ENCODE data around the gene GRM8.

GRM8 gene

DNA sequence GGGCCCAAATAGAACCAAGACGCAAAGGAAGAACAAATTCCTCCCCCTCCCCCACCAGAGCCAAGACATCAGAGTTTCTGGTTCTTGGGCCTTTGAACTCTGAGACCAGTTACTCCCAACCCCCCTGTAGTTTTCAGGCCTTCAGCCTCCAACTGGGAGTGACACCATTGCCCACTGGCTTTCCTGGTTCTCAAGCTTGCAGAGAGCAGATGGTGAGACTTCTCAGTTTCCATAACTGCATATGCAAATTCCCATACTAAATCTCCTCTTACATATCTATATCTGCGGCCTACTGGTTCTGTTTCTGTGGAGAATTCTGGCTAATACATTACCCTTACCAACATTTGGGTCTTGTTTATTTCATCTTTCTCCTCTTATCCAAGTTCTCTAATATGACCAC, 762.9 kb downstream of the GRM8 start:
- peaks cover 0 to 2% of the 10 kb centered on the region in 2 donors for H3K9me3 ChIP-seq (ENCODE audit: control insufficient read depth in 1 of 2, low read length in 2 of 2)
- H3K27ac ChIP-seq (ENCODE audit: low read depth, low read length), result no peak overlapping the region
- no peaks in the 10 kb centered on the region for H3K4me1 ChIP-seq (ENCODE audit: control insufficient read depth in 1 of 2, insufficient read depth in 2 of 2, low read length in 2 of 2)
- no peaks in the 10 kb centered on the region for H3K36me3 ChIP-seq (ENCODE audit: control insufficient read depth in 1 of 2, insufficient read depth in 2 of 2, low read length in 2 of 2)
- no peak overlapping the region for H3K4me3 ChIP-seq (ENCODE audit: low read depth in 1 of 2, low read length in 2 of 2)
- no peak overlapping the region for H3K9ac ChIP-seq (ENCODE audit: low read depth in 1 of 2, low read length in 2 of 2)
- H3K27me3 ChIP-seq (ENCODE audit: control insufficient read depth in 1 of 2, insufficient read depth in 2 of 2, low read length in 2 of 2), result no peaks in the 10 kb centered on the region

DNA sequence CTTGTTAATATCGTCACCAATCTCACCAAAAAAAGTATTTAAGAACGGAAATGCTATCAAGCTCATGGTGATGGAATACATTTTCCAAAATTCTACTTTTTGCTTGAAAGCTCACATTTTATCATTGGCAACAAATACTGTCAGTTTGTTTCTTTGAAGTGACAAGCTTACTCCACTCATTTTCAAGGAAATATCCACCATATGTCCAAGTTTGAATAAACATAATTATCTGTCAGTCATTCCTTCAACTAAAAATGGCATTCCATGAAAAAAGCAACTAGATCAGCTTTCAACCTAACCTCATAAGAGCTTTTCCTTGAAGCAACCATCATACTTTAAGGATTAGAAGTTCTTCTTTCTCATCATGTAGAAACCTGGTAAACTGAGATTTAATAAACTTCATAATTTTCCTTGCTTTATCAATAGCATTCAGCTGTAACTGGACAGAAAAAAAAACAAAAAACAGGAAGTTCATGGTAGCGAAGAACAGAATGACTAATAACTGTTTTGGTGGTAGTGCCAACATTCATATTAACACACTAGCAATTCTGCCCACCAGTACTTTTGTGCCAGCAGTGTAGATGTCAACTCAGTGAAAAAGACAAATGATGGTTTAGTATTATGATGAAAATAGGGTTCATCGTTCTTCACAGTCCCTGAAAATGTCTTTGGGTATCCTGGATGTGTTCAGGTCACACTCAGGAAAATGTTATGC, 764.9 kb downstream of the GRM8 start:
- Histone ChIP-seq H3K4me3 (ENCODE audit: low read depth in 1 of 2, low read length in 2 of 2) (no peak overlapping the region), H3K9me3 (ENCODE audit: control insufficient read depth in 1 of 2, low read length in 2 of 2) (peaks cover 0 to 2% of the 10 kb centered on the region in 2 donors), H3K27me3 (ENCODE audit: control insufficient read depth in 1 of 2, insufficient read depth in 2 of 2, low read length in 2 of 2) (no peaks in the 10 kb centered on the region), H3K27ac (ENCODE audit: low read depth, low read length) (no peak overlapping the region), H3K9ac (ENCODE audit: low read depth in 1 of 2, low read length in 2 of 2) (no peak overlapping the region), H3K4me1 (ENCODE audit: control insufficient read depth in 1 of 2, insufficient read depth in 2 of 2, low read length in 2 of 2) (no peaks in the 10 kb centered on the region), H3K36me3 (ENCODE audit: control insufficient read depth in 1 of 2, insufficient read depth in 2 of 2, low read length in 2 of 2) (no peaks in the 10 kb centered on the region)

DNA sequence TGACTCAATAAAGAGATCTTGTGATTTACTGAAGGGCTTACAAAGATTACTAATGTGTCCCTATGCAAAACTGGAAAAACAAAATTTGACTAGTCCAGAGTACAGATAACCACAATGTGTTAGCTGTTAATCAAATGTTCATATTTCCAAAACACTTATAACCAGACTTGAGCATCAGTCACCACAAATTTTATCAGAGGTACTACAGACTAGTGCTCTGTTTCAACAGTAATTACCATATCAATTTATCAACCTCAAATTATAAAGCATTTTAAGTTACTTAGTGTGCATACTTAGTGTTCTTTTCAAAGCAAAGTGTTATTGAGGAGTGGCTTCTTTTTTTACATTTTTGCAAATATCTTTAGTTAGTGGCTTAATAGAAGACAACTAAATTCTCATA, 765.9 kb downstream of the GRM8 start:
- Histone ChIP-seq H3K27me3 (ENCODE audit: control insufficient read depth in 1 of 2, insufficient read depth in 2 of 2, low read length in 2 of 2) (no peaks in the 10 kb centered on the region), H3K27ac (ENCODE audit: low read depth, low read length) (no peak overlapping the region), H3K4me3 (ENCODE audit: low read depth in 1 of 2, low read length in 2 of 2) (no peak overlapping the region), H3K9ac (ENCODE audit: low read depth in 1 of 2, low read length in 2 of 2) (no peak overlapping the region), H3K4me1 (ENCODE audit: control insufficient read depth in 1 of 2, insufficient read depth in 2 of 2, low read length in 2 of 2) (no peaks in the 10 kb centered on the region), H3K9me3 (ENCODE audit: control insufficient read depth in 1 of 2, low read length in 2 of 2) (peaks cover 0 to 2% of the 10 kb centered on the region in 2 donors), H3K36me3 (ENCODE audit: control insufficient read depth in 1 of 2, insufficient read depth in 2 of 2, low read length in 2 of 2) (no peaks in the 10 kb centered on the region)

DNA sequence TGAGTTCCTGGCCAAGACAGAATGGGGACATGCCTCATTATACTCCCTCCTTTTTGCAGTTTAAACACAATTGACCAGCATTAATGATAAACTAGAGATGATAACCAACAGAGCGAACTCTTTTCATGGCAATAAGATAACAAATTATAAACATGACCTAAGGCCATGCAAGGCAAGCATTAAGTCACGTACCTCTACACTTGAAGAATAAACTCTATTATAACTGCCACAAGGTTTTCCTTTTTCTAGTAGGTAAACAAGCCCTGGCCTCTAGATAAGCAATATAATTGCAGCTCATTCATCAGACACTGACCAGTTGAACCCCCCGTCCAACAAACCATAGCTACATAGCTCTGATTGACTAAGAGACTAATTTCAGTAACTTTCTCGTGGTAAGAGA, 767.0 kb downstream of the GRM8 start:
- Histone ChIP-seq H3K36me3 (ENCODE audit: control insufficient read depth in 1 of 2, insufficient read depth in 2 of 2, low read length in 2 of 2) (no peaks in the 10 kb centered on the region), H3K9me3 (ENCODE audit: control insufficient read depth in 1 of 2, low read length in 2 of 2) (peaks cover 0 to 2% of the 10 kb centered on the region in 2 donors), H3K4me3 (ENCODE audit: low read depth in 1 of 2, low read length in 2 of 2) (no peak overlapping the region), H3K4me1 (ENCODE audit: control insufficient read depth in 1 of 2, insufficient read depth in 2 of 2, low read length in 2 of 2) (no peaks in the 10 kb centered on the region), H3K9ac (ENCODE audit: low read depth in 1 of 2, low read length in 2 of 2) (no peak overlapping the region), H3K27me3 (ENCODE audit: control insufficient read depth in 1 of 2, insufficient read depth in 2 of 2, low read length in 2 of 2) (no peaks in the 10 kb centered on the region), H3K27ac (ENCODE audit: low read depth, low read length) (no peak overlapping the region)

DNA sequence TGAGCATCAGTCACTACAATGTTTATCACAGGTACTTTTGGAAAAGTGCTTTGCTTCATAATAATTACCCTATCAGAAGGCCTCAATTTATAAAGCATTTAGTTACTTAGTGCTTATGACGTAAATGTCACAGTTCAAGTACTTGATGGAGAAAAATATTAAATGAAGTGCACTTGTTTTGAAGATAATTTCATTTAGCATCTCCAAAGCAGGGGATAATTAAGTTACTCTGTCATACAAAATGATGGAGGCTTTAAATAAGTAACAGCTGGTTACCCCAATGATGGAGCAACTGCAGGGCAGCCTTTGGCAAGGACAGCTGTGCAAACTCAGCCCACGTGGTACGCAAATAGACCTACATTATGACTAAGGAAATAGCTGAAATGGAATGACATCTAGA, 768.8 kb downstream of the GRM8 start:
- H3K27me3 ChIP-seq (ENCODE audit: control insufficient read depth in 1 of 2, insufficient read depth in 2 of 2, low read length in 2 of 2), result no peaks in the 10 kb centered on the region
- H3K27ac ChIP-seq (ENCODE audit: low read depth, low read length), result no peak overlapping the region
- H3K4me1 ChIP-seq (ENCODE audit: control insufficient read depth in 1 of 2, insufficient read depth in 2 of 2, low read length in 2 of 2), result no peaks in the 10 kb centered on the region
- no peak overlapping the region for H3K4me3 ChIP-seq (ENCODE audit: low read depth in 1 of 2, low read length in 2 of 2)
- H3K36me3 ChIP-seq (ENCODE audit: control insufficient read depth in 1 of 2, insufficient read depth in 2 of 2, low read length in 2 of 2), result no peaks in the 10 kb centered on the region
- H3K9me3 ChIP-seq (ENCODE audit: control insufficient read depth in 1 of 2, low read length in 2 of 2), result peaks cover 0 to 2% of the 10 kb centered on the region in 2 donors
- H3K9ac ChIP-seq (ENCODE audit: low read depth in 1 of 2, low read length in 2 of 2), result no peak overlapping the region

DNA sequence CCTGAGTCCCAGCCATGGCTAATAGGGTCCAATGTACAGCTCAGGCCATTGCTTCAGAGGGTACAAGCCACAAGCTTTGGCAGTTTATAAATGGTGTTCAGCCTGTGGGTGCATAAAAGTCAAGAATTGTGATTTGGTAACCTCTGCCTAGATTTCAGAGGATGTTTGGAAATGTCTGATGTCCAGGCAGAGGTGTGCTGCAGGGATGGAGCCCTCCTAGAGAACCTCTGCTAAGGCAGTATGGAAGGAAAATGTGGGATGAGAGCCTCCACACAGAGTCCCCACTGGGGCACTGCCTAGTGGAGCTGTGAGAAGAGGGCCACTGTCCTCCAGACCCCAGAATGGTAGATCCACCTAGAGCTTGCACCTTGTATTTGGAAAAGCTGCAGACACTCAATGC, 779.9 kb downstream of the GRM8 start:
- Histone ChIP-seq H3K9me3 (ENCODE audit: control insufficient read depth in 1 of 2, low read length in 2 of 2) (peaks cover 17 to 21% of the 10 kb centered on the region in 2 donors), H3K4me3 (ENCODE audit: low read depth in 1 of 2, low read length in 2 of 2) (no peak overlapping the region), H3K9ac (ENCODE audit: low read depth in 1 of 2, low read length in 2 of 2) (no peak overlapping the region), H3K27ac (ENCODE audit: low read depth, low read length) (no peak overlapping the region), H3K36me3 (ENCODE audit: control insufficient read depth in 1 of 2, insufficient read depth in 2 of 2, low read length in 2 of 2) (no peaks in the 10 kb centered on the region), H3K4me1 (ENCODE audit: control insufficient read depth in 1 of 2, insufficient read depth in 2 of 2, low read length in 2 of 2) (no peaks in the 10 kb centered on the region), H3K27me3 (ENCODE audit: control insufficient read depth in 1 of 2, insufficient read depth in 2 of 2, low read length in 2 of 2) (no peaks in the 10 kb centered on the region)

DNA sequence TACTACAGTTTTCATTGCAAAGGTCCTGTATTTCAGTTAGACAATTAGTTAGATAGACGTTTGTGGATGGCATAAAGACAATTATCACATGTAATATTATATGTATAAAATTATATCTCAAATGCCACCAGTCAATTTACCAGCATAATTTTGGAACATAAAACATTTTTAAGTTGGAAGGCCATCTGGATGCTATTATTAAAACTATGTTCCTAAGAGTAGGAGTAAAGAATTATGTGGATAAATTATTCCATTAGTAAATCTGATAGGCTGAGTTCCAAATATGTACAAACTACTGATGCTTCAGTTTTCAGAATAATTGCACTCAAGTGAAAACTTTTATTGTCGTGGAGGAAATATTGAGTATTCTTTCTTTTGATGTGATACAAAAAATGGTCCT, 790.3 kb downstream of the GRM8 start:
- Histone ChIP-seq H3K9me3 (ENCODE audit: control insufficient read depth in 1 of 2, low read length in 2 of 2) (peaks cover 0 to 3% of the 10 kb centered on the region in 2 donors), H3K27ac (ENCODE audit: low read depth, low read length) (no peak overlapping the region), H3K4me3 (ENCODE audit: low read depth in 1 of 2, low read length in 2 of 2) (no peak overlapping the region), H3K4me1 (ENCODE audit: control insufficient read depth in 1 of 2, insufficient read depth in 2 of 2, low read length in 2 of 2) (no peaks in the 10 kb centered on the region), H3K27me3 (ENCODE audit: control insufficient read depth in 1 of 2, insufficient read depth in 2 of 2, low read length in 2 of 2) (no peaks in the 10 kb centered on the region), H3K36me3 (ENCODE audit: control insufficient read depth in 1 of 2, insufficient read depth in 2 of 2, low read length in 2 of 2) (no peaks in the 10 kb centered on the region), H3K9ac (ENCODE audit: low read depth in 1 of 2, low read length in 2 of 2) (no peak overlapping the region)

DNA sequence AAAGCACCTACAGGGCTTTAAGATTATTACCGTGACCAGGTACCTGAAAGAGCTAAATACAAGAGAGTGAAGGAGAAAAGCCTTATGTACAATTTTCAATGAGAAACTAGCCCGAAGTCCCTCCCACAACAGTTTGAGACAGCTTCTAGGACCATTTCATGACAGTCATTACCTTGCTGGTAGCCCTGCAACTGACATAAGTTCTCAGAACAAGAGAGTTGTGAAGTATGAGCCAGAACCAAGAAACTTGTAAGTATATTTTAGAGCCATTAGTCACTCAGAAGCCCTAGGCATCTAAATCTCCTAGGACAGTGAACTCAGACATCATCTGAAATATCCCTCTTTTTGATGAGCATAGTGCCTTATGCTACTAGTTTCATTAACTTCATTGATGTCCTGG, 792.1 kb downstream of the GRM8 start:
- no peaks in the 10 kb centered on the region for H3K4me1 ChIP-seq (ENCODE audit: control insufficient read depth in 1 of 2, insufficient read depth in 2 of 2, low read length in 2 of 2)
- no peaks in the 10 kb centered on the region for H3K36me3 ChIP-seq (ENCODE audit: control insufficient read depth in 1 of 2, insufficient read depth in 2 of 2, low read length in 2 of 2)
- no peak overlapping the region for H3K4me3 ChIP-seq (ENCODE audit: low read depth in 1 of 2, low read length in 2 of 2)
- H3K27me3 ChIP-seq (ENCODE audit: control insufficient read depth in 1 of 2, insufficient read depth in 2 of 2, low read length in 2 of 2), result no peaks in the 10 kb centered on the region
- H3K9ac ChIP-seq (ENCODE audit: low read depth in 1 of 2, low read length in 2 of 2), result no peak overlapping the region
- H3K9me3 ChIP-seq (ENCODE audit: control insufficient read depth in 1 of 2, low read length in 2 of 2), result peaks cover 0 to 3% of the 10 kb centered on the region in 2 donors
- no peak overlapping the region for H3K27ac ChIP-seq (ENCODE audit: low read depth, low read length)

DNA sequence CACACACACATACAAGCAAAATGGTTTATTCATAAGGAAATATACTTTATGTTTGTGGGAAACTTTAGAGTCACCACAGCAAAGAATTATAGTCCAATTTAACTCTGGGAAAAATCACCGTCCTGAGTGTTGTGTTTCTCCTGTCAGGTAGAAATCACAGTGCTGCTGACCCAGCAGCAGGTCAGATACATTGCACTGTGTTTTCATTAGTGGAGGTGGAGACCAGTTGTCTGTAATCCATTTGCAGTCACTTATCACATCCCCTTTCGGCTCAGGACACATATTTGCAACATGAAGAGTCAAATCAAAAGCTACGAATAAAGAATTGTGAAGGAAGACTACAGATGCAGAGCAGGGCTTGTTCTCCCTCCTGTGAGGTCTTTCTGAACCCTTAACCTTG, 799.6 kb downstream of the GRM8 start:
- Histone ChIP-seq H3K9me3 (ENCODE audit: control insufficient read depth in 1 of 2, low read length in 2 of 2) (no peaks in the 10 kb centered on the region), H3K27me3 (ENCODE audit: control insufficient read depth in 1 of 2, insufficient read depth in 2 of 2, low read length in 2 of 2) (no peaks in the 10 kb centered on the region), H3K4me3 (ENCODE audit: low read depth in 1 of 2, low read length in 2 of 2) (no peak overlapping the region), H3K27ac (ENCODE audit: low read depth, low read length) (no peak overlapping the region), H3K36me3 (ENCODE audit: control insufficient read depth in 1 of 2, insufficient read depth in 2 of 2, low read length in 2 of 2) (no peaks in the 10 kb centered on the region), H3K9ac (ENCODE audit: low read depth in 1 of 2, low read length in 2 of 2) (no peak overlapping the region), H3K4me1 (ENCODE audit: control insufficient read depth in 1 of 2, insufficient read depth in 2 of 2, low read length in 2 of 2) (no peaks in the 10 kb centered on the region)

DNA sequence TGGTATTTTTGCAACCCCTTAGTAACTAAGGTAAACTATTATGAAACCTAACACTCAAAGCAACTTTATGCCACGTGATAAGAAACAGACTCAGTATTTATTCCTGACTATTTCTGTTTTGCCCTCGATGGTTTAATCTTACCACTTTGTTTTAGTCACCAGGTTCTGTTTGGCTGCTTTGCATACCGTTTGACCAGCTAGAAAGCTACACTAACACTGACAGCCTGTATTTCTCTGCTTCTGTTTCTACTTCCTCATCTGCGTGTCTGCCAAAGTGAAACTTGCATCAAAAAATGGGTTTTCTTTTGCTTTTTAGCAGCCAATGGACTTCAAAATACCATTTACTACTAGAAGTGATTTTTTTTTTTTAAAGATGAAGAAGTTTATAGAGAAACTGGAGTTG, 802.5 kb downstream of the GRM8 start:
- no peaks in the 10 kb centered on the region for H3K36me3 ChIP-seq (ENCODE audit: control insufficient read depth in 1 of 2, insufficient read depth in 2 of 2, low read length in 2 of 2)
- no peaks in the 10 kb centered on the region for H3K27me3 ChIP-seq (ENCODE audit: control insufficient read depth in 1 of 2, insufficient read depth in 2 of 2, low read length in 2 of 2)
- no peaks in the 10 kb centered on the region for H3K4me1 ChIP-seq (ENCODE audit: control insufficient read depth in 1 of 2, insufficient read depth in 2 of 2, low read length in 2 of 2)
- H3K9ac ChIP-seq (ENCODE audit: low read depth in 1 of 2, low read length in 2 of 2), result no peak overlapping the region
- no peak overlapping the region for H3K4me3 ChIP-seq (ENCODE audit: low read depth in 1 of 2, low read length in 2 of 2)
- peaks cover 0 to 9% of the 10 kb centered on the region in 2 donors for H3K9me3 ChIP-seq (ENCODE audit: control insufficient read depth in 1 of 2, low read length in 2 of 2)
- no peak overlapping the region for H3K27ac ChIP-seq (ENCODE audit: low read depth, low read length)

Data from duodenal mucosa (tissue), 2 donors.